Heart left ventricle (tissue), 16 donors: ENCODE results near the gene CCNT2. TPM values are rescaled to one million over a fixed set of nuclear protein-coding genes. Genes with fewer than 3 reads are reported as not detected.
A peak's percentile ranks its signal among the peaks of the same experiment; 100 is the strongest.
"Not testable (repeated sequence)": the region's sequence is repeated elsewhere in the genome, so short reads cannot be mapped to it uniquely, and the experiment has no call there.

ENCODE experiments used
- ATAC-seq, 4 donors: fragments of 200-7000 bp; cut with Tn5 transposase; one replicate each; pipeline ENCODE4 v1.9.1; 2020 to 2022; ENCODE audit warnings: moderate library complexity in 4 of 4, mild to moderate bottlenecking in 3 of 4, moderate number of reproducible peaks in 1 of 4
- DNase-seq, 5 donors: peaks; one replicate each; pipeline ENCODE4 v3.0.0-alpha.2; 2020
- H3K27ac ChIP-seq, 12 donors: fragments of 200-600 bp; sonication (generic) in 4 of 12; one replicate each; pipeline versions ENCODE4 v1.5.0 to v1.8.0; 2016 to 2022; ENCODE audit warnings: mild to moderate bottlenecking in 2 of 12
- H3K27me3 ChIP-seq, 9 donors: fragments of 200-600 bp; sonication (generic) in 2 of 9; one replicate each; pipeline versions ENCODE4 v1.5.1 to v1.8.0; 2016 to 2022; ENCODE audit warnings: mild to moderate bottlenecking in 3 of 9
- H3K36me3 ChIP-seq, 9 donors: fragments of 200-600 bp; sonication (generic) in 2 of 9; one replicate each; pipeline versions ENCODE4 v1.5.0 to v1.8.0; 2018 to 2022; ENCODE audit warnings: mild to moderate bottlenecking in 2 of 9
- H3K4me1 ChIP-seq, 12 donors: fragments of 200-600 bp; sonication (generic) in 4 of 12; one replicate each; pipeline versions ENCODE4 v1.5.0 to v1.8.0; 2016 to 2022; ENCODE audit warnings: mild to moderate bottlenecking in 3 of 12
- H3K4me3 ChIP-seq, 12 donors: fragments of 200-600 bp; sonication (generic) in 4 of 12; one replicate each; pipeline versions ENCODE4 v1.5.0 to v1.8.0; 2017 to 2022; ENCODE audit warnings: mild to moderate bottlenecking in 9 of 12, moderate library complexity in 4 of 12
- H3K9me3 ChIP-seq, 12 donors: fragments of 200-600 bp; sonication (generic) in 4 of 12; one replicate each; pipeline versions ENCODE4 v1.5.0 to v1.8.0; 2016 to 2022; ENCODE audit warnings: mild to moderate bottlenecking in 1 of 12
- POLR2A ChIP-seq, 2 donors: fragments of 450-650 bp; IDR thresholded peaks; one replicate each; pipeline ENCODE4 v1.6.1; 2017; ENCODE audit warnings: antibody characterized with exemption in 2 of 2, mild to moderate bottlenecking in 2 of 2, moderate library complexity in 2 of 2
- WGBS, 4 donors: extraction: QIAGEN DNeasy Blood & Tissue Kit in 2 of 4; methylation state at CpG; one replicate each; pipeline versions ENCODE4 v1.1.5 to v1.1.7; 2013 to 2018; 5-methylcytosine and 5-hydroxymethylcytosine counted together
- intact Hi-C, 10 donors: fragments of 100-400 bp; cut with DNase I; formaldehyde crosslinking; loops; one replicate each; pipeline versions ENCODE4 v1.11.1 to v1.14.2; 2022
- polyA plus RNA-seq, 2 donors: library from polyadenylated mRNA; stranded (reverse); fragments of 200-250 nt; gene quantifications; one replicate each; pipeline ENCODE4 v1.2.3, GENCODE V29; 2013
- total RNA-seq, 9 donors: library from RNA; depleted of rRNA in 2 of 9; stranded (reverse); fragments of >200 nt in 2 of 9; fragmentation: NEBNext Ultra II Directional in 3 of 9; extraction: Animal tissue kit (Norgen Biotek cat#: 25700) in 3 of 9; gene quantifications; one replicate each; pipeline versions ENCODE4 v1.1.0 to v1.2.4, GENCODE V29; 2016 to 2023
- TF ChIP-seq, protein P1 (sequence below), 12 donors: fragments of 200-600 bp; sonication (generic) in 4 of 12; IDR thresholded peaks; one replicate each; pipeline versions ENCODE4 v1.5.0 to v1.8.0; 2018 to 2022; ENCODE audit warnings: antibody characterized with exemption in 12 of 12, mild to moderate bottlenecking in 5 of 12
- donor health status: ischemic (EF 13 %, LVEDD 7.1; RV severe dilation, severe dysfunction).
- donor health status: healthy with polysubstance abuse.
- donor health status: DM: no; HTN: yes; CAD: no.
- donor health status: DM: no; HTN: no; CAD: no.
- donor health status: ischemic (EF 25% LVEDD 6.9; RV normal size, moderate dysfunction).
- donor health status: ischemic (EF 25% LVEDD 5.7; RV mildly dilated, moderate dysfunction).
- donor health status: healthy.
- donor health status: DM: yes; HTN: yes; CAD: no.
- donor health status: ischemic (EF 35%, LVEDD 5.7; RV mildly dilated, moderate dysfunction).
- donor health status: nonischemic (EF 11% LVEDD 7.7; RV severe dilation, severe dysfunction).
- donor health status: DM: yes; HTN: yes; CAD: no.
- donor health status: PGD.
- donor health status: ischemic (EF 29% LVEDD 5.4; RV normal size, mild dysfunction).
- donor health status: nonischemic (EF 23%, LVEDD 6.1; RV moderate dilation, normal function).

Gene CCNT2
- total and polyA plus RNA-seq, 11 donors, result 6.7 to 26.8 (median 19.2) TPM

GRCh38 chr2:134892282-134893035, 26.2 kb upstream of the CCNT2 start:
- H3K27me3 ChIP-seq, result no peaks in the 10 kb centered on the region
- no peaks in the 10 kb centered on the region for H3K9me3 ChIP-seq
- H3K4me3 ChIP-seq, result no peak overlapping the region
- no peak for TF ChIP-seq POLR2A (IDR thresholded peaks at IDR 0.05)
- TF ChIP-seq, protein P1, sequence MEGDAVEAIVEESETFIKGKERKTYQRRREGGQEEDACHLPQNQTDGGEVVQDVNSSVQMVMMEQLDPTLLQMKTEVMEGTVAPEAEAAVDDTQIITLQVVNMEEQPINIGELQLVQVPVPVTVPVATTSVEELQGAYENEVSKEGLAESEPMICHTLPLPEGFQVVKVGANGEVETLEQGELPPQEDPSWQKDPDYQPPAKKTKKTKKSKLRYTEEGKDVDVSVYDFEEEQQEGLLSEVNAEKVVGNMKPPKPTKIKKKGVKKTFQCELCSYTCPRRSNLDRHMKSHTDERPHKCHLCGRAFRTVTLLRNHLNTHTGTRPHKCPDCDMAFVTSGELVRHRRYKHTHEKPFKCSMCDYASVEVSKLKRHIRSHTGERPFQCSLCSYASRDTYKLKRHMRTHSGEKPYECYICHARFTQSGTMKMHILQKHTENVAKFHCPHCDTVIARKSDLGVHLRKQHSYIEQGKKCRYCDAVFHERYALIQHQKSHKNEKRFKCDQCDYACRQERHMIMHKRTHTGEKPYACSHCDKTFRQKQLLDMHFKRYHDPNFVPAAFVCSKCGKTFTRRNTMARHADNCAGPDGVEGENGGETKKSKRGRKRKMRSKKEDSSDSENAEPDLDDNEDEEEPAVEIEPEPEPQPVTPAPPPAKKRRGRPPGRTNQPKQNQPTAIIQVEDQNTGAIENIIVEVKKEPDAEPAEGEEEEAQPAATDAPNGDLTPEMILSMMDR (IDR thresholded peaks at IDR 0.05), result no peak
- H3K27ac ChIP-seq, result no peak overlapping the region
- ATAC-seq, result no peak
- DNase-seq, result no peak
- intact Hi-C loops, result loop anchor here in 5 of 10 donors (5.0 to 10.0 kb wide), 5 partner anchors 108 to 1008 kb away; no protein-coding TSS in a partner anchor
- 81 to 94% (median 86%) methylated on average over 1 of the region's 1 CpG for WGBS, 4 donors
- no peaks in the 10 kb centered on the region for H3K4me1 ChIP-seq
- H3K36me3 ChIP-seq, result no peaks in the 10 kb centered on the region

- H3K27ac ChIP-seq, result no peak overlapping the region
- no peaks in the 10 kb centered on the region for H3K4me1 ChIP-seq
- intact Hi-C loops, result loop anchor here (2.0 to 10.0 kb wide), 8 partner anchors 113 to 1013 kb away; no protein-coding TSS in a partner anchor
- no peaks in the 10 kb centered on the region for H3K27me3 ChIP-seq
- no peaks in the 10 kb centered on the region for H3K9me3 ChIP-seq
- TF ChIP-seq, protein P1 (IDR thresholded peaks at IDR 0.05), result peak; percentile 24 to 68 (median 50)
- no peak for TF ChIP-seq POLR2A (IDR thresholded peaks at IDR 0.05)
- no peak overlapping the region for H3K4me3 ChIP-seq
- no peak for DNase-seq
- H3K36me3 ChIP-seq, result no peaks in the 10 kb centered on the region
- no peak for ATAC-seq
These were observed 20.7 kb upstream of the CCNT2 start for GRCh38 chr2:134897932-134898331.

- no peak for DNase-seq
- no peak for ATAC-seq
- Histone ChIP-seq H3K4me3 (no peak overlapping the region), H3K27me3 (no peaks in the 10 kb centered on the region), H3K4me1 (no peaks in the 10 kb centered on the region), H3K36me3 (no peaks in the 10 kb centered on the region), H3K27ac (no peak overlapping the region), H3K9me3 (no peaks in the 10 kb centered on the region)
- TF ChIP-seq, protein P1 (IDR thresholded peaks at IDR 0.05), result no peak
- TF ChIP-seq POLR2A (IDR thresholded peaks at IDR 0.05), result no peak
- intact Hi-C loops, result loop anchor here in 7 of 10 donors (5.0 to 10.0 kb wide), 6 partner anchors 114 to 1014 kb away; no protein-coding TSS in a partner anchor
These were observed 19.4 kb upstream of the CCNT2 start for GRCh38 chr2:134899204-134899603.

DNA sequence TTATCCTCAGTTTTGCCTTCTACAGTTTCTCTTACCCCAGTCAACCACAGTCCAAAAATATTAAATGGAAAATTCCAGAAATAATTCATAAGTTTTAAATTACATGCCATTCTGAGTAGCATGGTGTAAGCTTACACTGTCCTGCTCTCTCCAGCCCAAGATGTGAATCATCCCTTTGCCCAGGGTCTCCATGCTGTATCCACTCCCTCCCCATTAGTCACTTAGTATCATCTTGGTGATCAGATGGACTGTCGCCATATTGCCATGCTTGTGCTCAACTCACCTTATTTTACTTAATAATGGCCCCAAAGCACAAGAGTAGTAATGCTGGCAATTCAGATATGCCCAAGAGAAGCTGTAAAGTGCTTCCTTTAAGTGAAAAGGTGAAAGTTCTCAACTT, 18.5 kb upstream of the CCNT2 start:
- ATAC-seq (no peak), DNase-seq (no peak)
- Histone ChIP-seq H3K36me3 (no peaks in the 10 kb centered on the region), H3K27me3 (no peaks in the 10 kb centered on the region), H3K27ac (no peak overlapping the region), H3K9me3 (no peaks in the 10 kb centered on the region), H3K4me3 (no peak overlapping the region), H3K4me1 (no peaks in the 10 kb centered on the region)
- intact Hi-C loops, result loop anchor here in 3 of 10 donors (2.0 to 5.0 kb wide), 3 partner anchors 438 to 1013 kb away; no protein-coding TSS in a partner anchor
- WGBS, 4 donors, result 84 to 100% (median 96%) methylated on average over 1 of the region's 1 CpG
- TF ChIP-seq, protein P1 (IDR thresholded peaks at IDR 0.05), result no peak
- TF ChIP-seq POLR2A (IDR thresholded peaks at IDR 0.05), result no peak

DNA sequence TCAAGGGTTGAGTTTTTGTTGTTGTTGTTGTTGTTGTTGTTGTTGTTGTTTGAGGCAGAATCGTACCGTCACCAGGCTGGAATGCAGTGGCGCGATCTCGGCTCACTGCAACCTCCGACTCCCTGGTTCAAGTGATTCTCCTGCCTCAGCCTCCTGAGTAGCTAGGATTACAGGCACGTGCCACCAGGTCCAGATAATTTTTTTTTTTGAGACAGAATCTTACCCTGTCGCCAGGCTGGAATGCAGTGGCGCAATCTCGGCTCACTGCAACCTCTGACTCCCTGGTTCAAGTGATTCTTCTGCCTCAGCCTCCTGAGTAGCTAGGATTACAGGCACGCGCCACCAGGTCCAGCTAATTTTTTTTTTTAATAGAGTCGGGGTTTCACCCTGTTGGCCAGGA, 14.9 kb upstream of the CCNT2 start:
- peaks cover 0 to 10% (median 2%) of the 10 kb centered on the region in 12 donors for H3K9me3 ChIP-seq
- H3K27me3 ChIP-seq, H3K4me3 ChIP-seq, ATAC-seq, DNase-seq, H3K27ac ChIP-seq, H3K4me1 ChIP-seq, H3K36me3 ChIP-seq: not testable (repeated sequence)
- intact Hi-C loops, result loop anchor here in 2 of 10 donors (5.0 kb wide), 2 partner anchors 441 to 1016 kb away; no protein-coding TSS in a partner anchor
- WGBS, 4 donors, result 93 to 96% (median 95%) methylated on average over 13 of the region's 13 CpGs
